IMR-90 (cell line): ENCODE data around the gene ANKHD1.

ENCODE experiments used
- BHLHE40 ChIP-seq: fragments of 150-350 bp; IDR thresholded peaks from 2 replicates; pipeline ENCODE4 v1.6.1; 2016; ENCODE audit warnings: mild to moderate bottlenecking, low read depth, low read length
- CEBPB ChIP-seq: IDR thresholded peaks from 2 replicates; pipeline ENCODE4 v1.6.1; 2012; ENCODE audit warnings: low read depth, low read length, improper control_type of control experiment
- MAFK ChIP-seq: IDR thresholded peaks from 2 replicates; pipeline ENCODE4 v1.6.1; 2012; ENCODE audit warnings: low read depth, low read length, improper control_type of control experiment
- MXI1 ChIP-seq: IDR thresholded peaks from 2 replicates; pipeline ENCODE4 v1.6.1; 2012; ENCODE audit warnings: low read depth, mild to moderate bottlenecking, low read length, moderate library complexity, borderline replicate concordance
- NFE2L2 ChIP-seq: fragments of 150-350 bp; IDR thresholded peaks from 2 replicates; pipeline ENCODE4 v1.6.1; 2016; ENCODE audit warnings: low read depth, mild to moderate bottlenecking, low read length
- POLR2A ChIP-seq: IDR thresholded peaks from 2 replicates; pipeline ENCODE4 v1.6.1; 2012; ENCODE audit warnings: mild to moderate bottlenecking, low read depth, low read length
- RAD21 ChIP-seq: IDR thresholded peaks from 2 replicates; pipeline ENCODE4 v1.6.1; 2012; ENCODE audit warnings: low read length, improper control_type of control experiment
- RCOR1 ChIP-seq: IDR thresholded peaks from 2 replicates; pipeline ENCODE4 v1.6.1; 2012; ENCODE audit warnings: mild to moderate bottlenecking, low read length, improper control_type of control experiment; ENCODE audit not compliant: insufficient replicate concordance
- SMC3 ChIP-seq: fragments of 150-350 bp; IDR thresholded peaks from 2 replicates; pipeline ENCODE4 v1.6.1; 2016; ENCODE audit warnings: low read depth, mild to moderate bottlenecking, antibody characterized with exemption, low read length, moderate library complexity
- USF2 ChIP-seq: fragments of 150-350 bp; IDR thresholded peaks from 2 replicates; pipeline ENCODE4 v1.6.1; 2017; ENCODE audit warnings: mild to moderate bottlenecking, antibody characterized with exemption, low read length, low read depth
- TF ChIP-seq, protein P1 (sequence below): conservative IDR thresholded peaks from 2 replicates; pipeline ENCODE4 v1.5.1; 2012; ENCODE audit warnings: mild to moderate bottlenecking, low read depth, low read length, improper control_type of control experiment
- TF ChIP-seq, protein P2 (sequence below): fragments of 150-350 bp; IDR thresholded peaks from 2 replicates; pipeline ENCODE4 v1.6.1; 2016; ENCODE audit warnings: low read depth, mild to moderate bottlenecking, low read length, moderate library complexity, borderline replicate concordance

DNA sequence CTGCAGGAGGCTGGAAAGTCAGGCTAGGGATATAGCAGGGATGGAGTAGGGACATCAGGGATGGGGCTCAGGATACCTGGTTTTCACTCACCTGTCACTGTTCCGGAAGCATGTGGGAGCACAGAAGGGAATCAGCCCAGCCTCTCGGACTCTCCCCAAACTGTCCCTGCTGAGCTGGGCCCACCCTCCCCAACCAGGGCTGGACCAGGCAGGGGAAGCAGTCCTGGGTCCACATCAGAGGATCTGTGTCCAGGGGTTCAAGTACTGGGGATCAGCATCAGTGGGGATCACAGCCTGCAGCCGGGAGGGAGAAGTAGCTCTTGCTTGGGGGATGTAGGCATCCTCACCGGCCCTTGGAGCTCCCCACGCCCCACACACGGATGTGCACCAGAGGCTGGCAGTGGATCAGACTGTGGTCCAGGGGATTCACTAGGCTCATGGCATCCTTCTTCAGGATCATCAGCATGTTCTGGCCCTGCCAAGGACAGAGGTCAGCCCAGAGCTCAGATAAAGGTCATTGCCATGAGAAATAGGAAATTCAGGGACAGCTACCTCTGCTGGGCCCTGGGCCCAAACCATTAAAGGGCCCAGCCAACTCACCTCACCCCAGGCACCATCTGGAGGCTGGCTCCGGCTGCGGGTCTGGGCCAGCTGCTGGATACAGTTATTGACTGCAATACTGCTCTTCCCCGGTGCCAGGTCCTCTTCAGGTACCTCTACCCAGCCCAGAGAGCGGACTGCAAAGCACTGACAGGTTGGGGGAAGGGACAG is 160.3 kb downstream of the ANKHD1 start:
- TF ChIP-seq, protein P1, sequence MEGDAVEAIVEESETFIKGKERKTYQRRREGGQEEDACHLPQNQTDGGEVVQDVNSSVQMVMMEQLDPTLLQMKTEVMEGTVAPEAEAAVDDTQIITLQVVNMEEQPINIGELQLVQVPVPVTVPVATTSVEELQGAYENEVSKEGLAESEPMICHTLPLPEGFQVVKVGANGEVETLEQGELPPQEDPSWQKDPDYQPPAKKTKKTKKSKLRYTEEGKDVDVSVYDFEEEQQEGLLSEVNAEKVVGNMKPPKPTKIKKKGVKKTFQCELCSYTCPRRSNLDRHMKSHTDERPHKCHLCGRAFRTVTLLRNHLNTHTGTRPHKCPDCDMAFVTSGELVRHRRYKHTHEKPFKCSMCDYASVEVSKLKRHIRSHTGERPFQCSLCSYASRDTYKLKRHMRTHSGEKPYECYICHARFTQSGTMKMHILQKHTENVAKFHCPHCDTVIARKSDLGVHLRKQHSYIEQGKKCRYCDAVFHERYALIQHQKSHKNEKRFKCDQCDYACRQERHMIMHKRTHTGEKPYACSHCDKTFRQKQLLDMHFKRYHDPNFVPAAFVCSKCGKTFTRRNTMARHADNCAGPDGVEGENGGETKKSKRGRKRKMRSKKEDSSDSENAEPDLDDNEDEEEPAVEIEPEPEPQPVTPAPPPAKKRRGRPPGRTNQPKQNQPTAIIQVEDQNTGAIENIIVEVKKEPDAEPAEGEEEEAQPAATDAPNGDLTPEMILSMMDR = no peak
- TF ChIP-seq SMC3 (no peak), MXI1 (no peak), USF2 (no peak), NFE2L2 (no peak), RAD21 (no peak), MAFK (no peak), POLR2A (no peak), RCOR1 (no peak), BHLHE40 (no peak), CEBPB (no peak)
- TF ChIP-seq, protein P2, sequence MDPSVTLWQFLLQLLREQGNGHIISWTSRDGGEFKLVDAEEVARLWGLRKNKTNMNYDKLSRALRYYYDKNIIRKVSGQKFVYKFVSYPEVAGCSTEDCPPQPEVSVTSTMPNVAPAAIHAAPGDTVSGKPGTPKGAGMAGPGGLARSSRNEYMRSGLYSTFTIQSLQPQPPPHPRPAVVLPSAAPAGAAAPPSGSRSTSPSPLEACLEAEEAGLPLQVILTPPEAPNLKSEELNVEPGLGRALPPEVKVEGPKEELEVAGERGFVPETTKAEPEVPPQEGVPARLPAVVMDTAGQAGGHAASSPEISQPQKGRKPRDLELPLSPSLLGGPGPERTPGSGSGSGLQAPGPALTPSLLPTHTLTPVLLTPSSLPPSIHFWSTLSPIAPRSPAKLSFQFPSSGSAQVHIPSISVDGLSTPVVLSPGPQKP = no peak
